HG03457 (cell line): Measurements from ENCODE around the gene HSF5.
A peak's percentile ranks its signal among the peaks of the same experiment; 100 is the strongest.
"Not testable (repeated sequence)": the region's sequence is repeated elsewhere in the genome, so short reads cannot be mapped to it uniquely, and the experiment has no call there.

ENCODE experiments used
- ATAC-seq: cut with Tn5 transposase; IDR thresholded peaks from one replicate; pipeline ENCODE4 v1.9.1; 2021; ENCODE audit warnings: moderate number of reproducible peaks; ENCODE audit not compliant: unreplicated experiment

HSF5 gene

GRCh38 chr17:58517378-58517927, 29.2 kb upstream of the HSF5 start:
- peak; percentile 26 for ATAC-seq

GRCh38 chr17:58516644-58517377, 28.6 kb upstream of the HSF5 start:
- ATAC-seq = no peak

GRCh38 chr17:58515286-58515685, 27.1 kb upstream of the HSF5 start:
- no peak for ATAC-seq

- no peak for ATAC-seq
Measured at GRCh38 chr17:58514770-58515157, 26.6 kb upstream of the HSF5 start.

GRCh38 chr17:58513965-58514769, 26.0 kb upstream of the HSF5 start, which contains the start of gene MTMR4:
Gene MTMR4, minus strand, starts transcription at chr17:58514638. Its CDS starts 231 bp downstream, at chr17:58514407.
- no peak for ATAC-seq

- no peak for ATAC-seq
Measured at GRCh38 chr17:58513267-58513964, 25.2 kb upstream of the HSF5 start.

- no peak for ATAC-seq
Measured at GRCh38 chr17:58510075-58510474, 21.9 kb upstream of the HSF5 start.

GRCh38 chr17:58508341-58509067, 20.3 kb upstream of the HSF5 start:
- ATAC-seq = no peak

- ATAC-seq = no peak
Measured at GRCh38 chr17:58507123-58507634, 19.0 kb upstream of the HSF5 start.

GRCh38 chr17:58506354-58507080, 18.3 kb upstream of the HSF5 start:
- no peak for ATAC-seq

- peak; percentile 60 for ATAC-seq
Measured at GRCh38 chr17:58504826-58505351, 16.7 kb upstream of the HSF5 start.

- no peak for ATAC-seq
Measured at GRCh38 chr17:58503866-58504265, 15.7 kb upstream of the HSF5 start.

GRCh38 chr17:58503134-58503533, 14.9 kb upstream of the HSF5 start:
- ATAC-seq = not testable (repeated sequence)

GRCh38 chr17:58501451-58501850, 13.2 kb upstream of the HSF5 start:
- no peak for ATAC-seq

GRCh38 chr17:58498177-58498828, 10.1 kb upstream of the HSF5 start:
- ATAC-seq = no peak

GRCh38 chr17:58493506-58493905, 5.3 kb upstream of the HSF5 start:
- no peak for ATAC-seq

GRCh38 chr17:58492238-58493121, 4.3 kb upstream of the HSF5 start:
- no peak for ATAC-seq

- ATAC-seq = no peak
Measured at GRCh38 chr17:58491510-58492045, 3.4 kb upstream of the HSF5 start.
